T-cell (primary cell): ENCODE measurements around the gene AP1G1. TPM values are rescaled to one million over a fixed set of nuclear protein-coding genes. Genes with fewer than 3 reads are reported as not detected.
A peak's percentile ranks its signal among the peaks of the same experiment; 100 is the strongest.

ENCODE experiments used
- ATAC-seq, 4 experiments: fragments of 200-7000 bp in 3 of 4; fragments of 150-1000 bp in 1 of 4; cut with Tn5 transposase; replicated peaks in 1 of 4; 1 replicate in 3 of 4; 2 replicates in 1 of 4; pipeline ENCODE4 v1.10.0; 2021; ENCODE audit warnings: moderate library complexity in 3 of 4, mild to moderate bottlenecking in 2 of 4, moderate number of reproducible peaks in 1 of 4
- CTCF ChIA-PET, 2 donors: fragments of 300-600 bp; sonication (Branson Sonifier 250); formaldehyde crosslinking; loops; one replicate each; lab custom pipeline; 2022; ENCODE audit warnings: antibody characterized with exemption in 2 of 2; lab: Charles Lee
- POLR2A ChIA-PET, 2 donors: fragments of 300-600 bp; sonication (Branson Sonifier 250); formaldehyde crosslinking; loops; one replicate each; lab custom pipeline; 2022; ENCODE audit warnings: antibody characterized with exemption in 2 of 2; lab: Charles Lee
- DNase-seq, 35 experiments: peaks; one replicate each; pipeline versions ENCODE4 v3.0.0 to v3.0.0-alpha.2; 2013 to 2023
- H3K27ac ChIP-seq: one replicate; pipeline ENCODE4 v1.5.1; 2013; ENCODE audit warnings: low read length
- H3K27me3 ChIP-seq, 2 experiments: replicated peaks in 1 of 2; 1 replicate in 1 of 2; 2 replicates in 1 of 2; pipeline versions ENCODE4 v1.6.1 to v1.7.0; 2013; ENCODE audit warnings: low read length in 1 of 2, mixed read lengths in 1 of 2; ENCODE audit not compliant: control insufficient read depth in 2 of 2, insufficient read depth in 2 of 2; ENCODE audit errors: extremely low read depth in 1 of 2
- H3K36me3 ChIP-seq, 2 donors: 1 replicate in 1 of 2; 2 replicates in 1 of 2; pipeline versions ENCODE4 v1.6.1 to v1.7.0; 2013; ENCODE audit warnings: low read length in 1 of 2; ENCODE audit not compliant: control insufficient read depth in 2 of 2, insufficient read depth in 1 of 2; ENCODE audit errors: extremely low read depth in 1 of 2
- H3K4me1 ChIP-seq, 2 experiments: 1 replicate in 1 of 2; 2 replicates in 1 of 2; pipeline versions ENCODE4 v1.6.1 to v1.7.0; 2013; ENCODE audit warnings: low read length in 2 of 2, mixed read lengths in 1 of 2; ENCODE audit not compliant: insufficient read depth in 2 of 2, control insufficient read depth in 1 of 2; ENCODE audit errors: extremely low read depth in 1 of 2
- H3K4me3 ChIP-seq, 2 donors: 1 replicate in 1 of 2; 2 replicates in 1 of 2; pipeline versions ENCODE4 v1.5.1 to v1.7.0; 2013; ENCODE audit warnings: mild to moderate bottlenecking in 2 of 2, low read length in 1 of 2, moderate library complexity in 1 of 2; ENCODE audit not compliant: control insufficient read depth in 1 of 2; ENCODE audit errors: extremely low read depth in 1 of 2
- H3K9me3 ChIP-seq: 2 replicates; pipeline ENCODE4 v1.7.0; 2013
- H3K27ac Mint-ChIP-seq, 2 donors: one replicate each; pipeline ENCODE4 v1.8.0; 2020 to 2021; ENCODE audit warnings: mild to moderate bottlenecking in 2 of 2, mixed read lengths in 2 of 2
- H3K27me3 Mint-ChIP-seq, 2 donors: one replicate each; pipeline ENCODE4 v1.8.0; 2021 to 2022; ENCODE audit warnings: mixed read lengths in 2 of 2
- H3K36me3 Mint-ChIP-seq: one replicate; pipeline ENCODE4 v1.8.0; 2021; ENCODE audit warnings: mixed read lengths
- H3K4me1 Mint-ChIP-seq, 3 donors: one replicate each; pipeline ENCODE4 v1.8.0; 2020 to 2022; ENCODE audit warnings: mixed read lengths in 3 of 3, mild to moderate bottlenecking in 1 of 3
- H3K4me3 Mint-ChIP-seq, 3 donors: one replicate each; pipeline ENCODE4 v1.8.0; 2020 to 2022; ENCODE audit warnings: mild to moderate bottlenecking in 3 of 3, mixed read lengths in 3 of 3, moderate library complexity in 3 of 3
- H3K9me3 Mint-ChIP-seq, 3 donors: one replicate each; pipeline ENCODE4 v1.8.0; 2020 to 2022; ENCODE audit warnings: mixed read lengths in 3 of 3
- WGBS: methylation state at CpG from one replicate; pipeline ENCODE4 v1.1.5; 2013; ENCODE audit warnings: missing lambda C conversion rate; ENCODE audit not compliant: insufficient coverage; 5-methylcytosine and 5-hydroxymethylcytosine counted together
- total RNA-seq, 35 experiments: library from RNA in 6 of 35; stranded (reverse) in 6 of 35; fragments of 120-200 nt in 1 of 35; gene quantifications; one replicate each; pipeline versions ENCODE4 v1.2.1 to v1.2.4 and lab custom pipeline; 2013 to 2026

AP1G1 gene
- total RNA-seq, 5 donors from 2014 or later (not counting 1 experiment from before 2014, with no cell fraction given): 96.6 to 152 (median 101) TPM

DNA sequence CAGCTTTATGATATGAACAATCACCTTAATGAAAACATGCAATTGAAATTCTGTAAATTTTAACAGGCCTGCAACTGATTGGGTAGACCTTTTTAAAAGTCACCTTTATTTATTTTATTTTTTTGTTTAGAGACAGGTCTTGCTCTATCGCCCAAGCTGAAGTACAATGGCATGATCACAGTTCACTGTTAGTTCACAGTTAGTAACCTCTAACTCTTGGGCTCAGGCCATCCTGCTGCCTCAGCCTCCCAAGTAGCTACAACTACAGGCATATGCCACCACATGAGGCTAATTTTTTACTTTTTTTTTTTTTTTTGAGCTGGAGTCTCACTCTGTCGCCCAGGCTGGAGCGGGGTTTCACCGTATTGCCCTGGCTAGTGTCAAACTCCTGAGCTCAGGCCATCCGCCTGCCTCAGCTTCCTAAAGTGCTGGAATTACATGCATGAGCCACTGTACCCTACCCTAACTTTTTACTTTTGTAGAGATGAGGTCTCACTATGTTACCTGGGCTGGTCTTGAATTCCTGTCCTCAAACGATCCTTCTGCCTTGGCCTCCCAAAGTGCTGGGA is 28.0 kb downstream of the AP1G1 start:
- H3K4me1 Mint-ChIP-seq: peaks cover 41 to 53% (median 52%) of the 10 kb centered on the region in 3 donors
- no peaks in the 10 kb centered on the region for H3K27me3 Mint-ChIP-seq
- Histone ChIP-seq H3K27ac (no peak overlapping the region), H3K36me3 (peaks cover 5 to 27% of the 10 kb centered on the region in 2 donors), H3K9me3 (no peaks in the 10 kb centered on the region), H3K4me3 (no peak overlapping the region), H3K27me3 (no peaks in the 10 kb centered on the region), H3K4me1 (peaks cover 0 to 13% of the 10 kb centered on the region in 2 experiments)
- no peaks in the 10 kb centered on the region for H3K9me3 Mint-ChIP-seq
- DNase-seq (no peak), ATAC-seq (no peak)
- ChIA-PET CTCF (interaction anchor here in 1 of 2 donors (0.5 to 1.7 kb wide), 4 partner anchors 100 to 181 kb away, joined by 3 to 4 read pairs (median 4); no protein-coding TSS in a partner anchor), POLR2A (interaction anchor here in 1 of 2 donors (0.6 kb wide), 4 partner anchors 13 to 523 kb away, joined by 3 to 4 read pairs (median 3); partner anchors contain the start of gene IST1)
- no peak overlapping the region for H3K4me3 Mint-ChIP-seq
- 97% methylated on average over 4 of the region's 6 CpGs for WGBS
- peaks cover 18% of the 10 kb centered on the region for H3K36me3 Mint-ChIP-seq
- no peak overlapping the region for H3K27ac Mint-ChIP-seq

DNA sequence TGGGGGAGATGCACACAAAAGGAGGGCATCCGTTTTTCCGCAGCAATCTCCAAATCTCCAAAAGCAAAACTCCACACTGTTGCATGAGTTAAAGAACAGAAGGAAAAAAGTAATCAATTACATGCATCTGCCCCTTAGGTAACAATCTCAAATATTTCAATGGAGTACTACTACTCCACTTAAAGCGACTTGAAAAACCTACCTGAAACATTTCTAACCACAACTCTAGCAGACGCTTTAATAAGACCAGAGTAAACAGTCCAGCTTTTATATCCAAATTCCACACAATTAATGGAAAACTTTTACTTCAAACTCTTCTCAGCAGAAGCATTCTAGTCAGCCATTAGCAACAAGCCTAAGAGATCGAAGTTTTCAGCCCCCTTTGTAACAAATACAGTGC is 29.9 kb downstream of the AP1G1 start:
- CTCF ChIA-PET: no interaction called here
- WGBS: 84% methylated on average over 2 of the region's 5 CpGs
- H3K4me1 ChIP-seq: peaks cover 0 to 13% of the 10 kb centered on the region in 2 experiments
- no peak overlapping the region for H3K27ac Mint-ChIP-seq
- POLR2A ChIA-PET: no interaction called here
- no peaks in the 10 kb centered on the region for H3K9me3 ChIP-seq
- peaks cover 5 to 25% of the 10 kb centered on the region in 2 donors for H3K36me3 ChIP-seq
- H3K4me3 ChIP-seq: no peak overlapping the region
- no peak overlapping the region for H3K27ac ChIP-seq
- H3K27me3 ChIP-seq: no peaks in the 10 kb centered on the region
- peaks cover 36 to 52% (median 49%) of the 10 kb centered on the region in 3 donors for H3K4me1 Mint-ChIP-seq
- ATAC-seq (no peak), DNase-seq (no peak)
- no peaks in the 10 kb centered on the region for H3K27me3 Mint-ChIP-seq
- no peak overlapping the region for H3K4me3 Mint-ChIP-seq
- peaks cover 17% of the 10 kb centered on the region for H3K36me3 Mint-ChIP-seq
- no peaks in the 10 kb centered on the region for H3K9me3 Mint-ChIP-seq

DNA sequence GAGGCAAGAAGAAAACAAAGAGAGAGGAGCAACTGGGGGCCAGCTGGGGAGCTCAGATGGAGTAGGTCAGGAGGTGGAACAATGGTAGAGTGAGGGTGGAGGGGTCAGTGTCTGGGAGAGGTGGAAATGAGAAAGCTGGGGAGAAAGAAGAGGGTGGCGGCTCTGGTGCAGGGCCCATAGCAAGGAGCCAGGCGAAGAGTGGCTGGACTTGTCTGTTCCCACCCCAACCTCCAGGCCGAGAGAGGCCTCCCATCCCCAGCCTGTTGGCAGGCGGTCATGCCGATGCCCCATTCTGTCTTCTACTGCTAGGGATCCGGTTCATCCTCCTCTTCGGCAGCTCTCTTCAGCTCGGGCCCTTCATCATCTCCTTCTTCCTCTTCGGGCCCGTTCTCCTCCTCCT is 31.3 kb downstream of the AP1G1 start:
- H3K36me3 Mint-ChIP-seq: peaks cover 23% of the 10 kb centered on the region
- no peaks in the 10 kb centered on the region for H3K9me3 Mint-ChIP-seq
- Histone ChIP-seq H3K36me3 (peaks cover 5 to 33% of the 10 kb centered on the region in 2 donors), H3K4me1 (peaks cover 0 to 13% of the 10 kb centered on the region in 2 experiments), H3K27me3 (no peaks in the 10 kb centered on the region), H3K4me3 (no peak overlapping the region), H3K9me3 (no peaks in the 10 kb centered on the region), H3K27ac (no peak overlapping the region)
- DNase-seq (no peak), ATAC-seq (no peak)
- peak overlapping the region in 1 of 2 donors; percentile 27 for H3K27ac Mint-ChIP-seq
- POLR2A ChIA-PET: no interaction called here
- peaks cover 36 to 51% (median 44%) of the 10 kb centered on the region in 3 donors for H3K4me1 Mint-ChIP-seq
- no peak overlapping the region for H3K4me3 Mint-ChIP-seq
- H3K27me3 Mint-ChIP-seq: no peaks in the 10 kb centered on the region
- CTCF ChIA-PET: no interaction called here
- WGBS: 97% methylated on average over 6 of the region's 10 CpGs

DNA sequence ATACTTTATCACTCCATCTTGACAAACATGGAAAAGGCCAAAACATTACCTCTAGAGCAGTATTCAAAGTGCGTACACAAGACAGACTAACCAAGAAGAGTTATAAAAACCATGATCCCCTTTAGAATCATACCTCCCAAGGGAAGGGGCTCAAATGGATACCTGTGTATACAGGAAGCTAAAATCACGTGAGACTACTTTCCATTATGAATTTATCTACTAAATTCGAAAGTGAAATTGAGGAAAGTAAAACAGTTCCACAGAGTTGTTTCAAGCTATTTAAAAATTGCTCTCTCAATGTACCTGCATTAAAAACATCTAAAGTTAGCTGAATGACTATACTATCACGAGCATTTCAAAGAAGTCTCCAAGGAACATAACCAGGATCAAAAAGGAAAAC is 32.7 kb downstream of the AP1G1 start:
- Mint-ChIP-seq H3K9me3 (no peaks in the 10 kb centered on the region), H3K36me3 (peaks cover 30% of the 10 kb centered on the region), H3K4me1 (peaks cover 24 to 40% (median 34%) of the 10 kb centered on the region in 3 donors), H3K27me3 (no peaks in the 10 kb centered on the region), H3K4me3 (no peak overlapping the region), H3K27ac (peak overlapping the region; percentile 70 to 73)
- Histone ChIP-seq H3K4me3 (no peak overlapping the region), H3K9me3 (no peaks in the 10 kb centered on the region), H3K4me1 (peaks cover 0 to 13% of the 10 kb centered on the region in 2 experiments), H3K27me3 (no peaks in the 10 kb centered on the region), H3K36me3 (peaks cover 0 to 41% of the 10 kb centered on the region in 2 donors), H3K27ac (peak overlapping the region; percentile 47)
- ATAC-seq (no peak), DNase-seq (no peak)
- ChIA-PET CTCF (interaction anchor here in 1 of 2 donors (0.7 kb wide), 2 partner anchors 10 to 33 kb away, joined by 3 to 5 read pairs; partner anchors contain the start of gene AP1G1), POLR2A (interaction anchor here (0.7 to 1.0 kb wide), 2 partner anchors 109 to 703 kb away, joined by 3 to 6 read pairs; no protein-coding TSS in a partner anchor)
- no CpG with 5 or more reads among the region's 4 CpGs for WGBS

DNA sequence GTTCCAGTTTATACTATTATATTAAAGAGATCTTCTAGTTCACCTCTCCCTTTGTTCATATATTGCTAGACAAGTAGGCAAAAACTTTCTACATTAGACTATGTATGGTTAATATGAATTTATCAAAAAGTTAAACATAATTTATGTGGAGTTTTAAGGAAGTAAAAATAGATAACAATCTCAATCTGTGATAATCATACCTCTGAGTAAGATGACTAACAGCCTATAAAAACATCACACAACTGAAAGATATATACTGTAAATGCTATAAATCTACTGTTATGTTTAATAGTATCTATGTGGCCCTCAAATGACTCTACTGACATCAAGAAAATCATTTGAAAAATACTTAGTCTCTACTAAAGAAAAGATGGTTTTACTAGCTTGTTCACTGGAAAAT is 37.1 kb downstream of the AP1G1 start:
- Mint-ChIP-seq H3K9me3 (no peaks in the 10 kb centered on the region), H3K36me3 (peaks cover 41% of the 10 kb centered on the region), H3K27ac (no peak overlapping the region), H3K27me3 (no peaks in the 10 kb centered on the region), H3K4me3 (no peak overlapping the region), H3K4me1 (peaks cover 18 to 24% (median 22%) of the 10 kb centered on the region in 3 donors)
- H3K36me3 ChIP-seq: peaks cover 0 to 57% of the 10 kb centered on the region in 2 donors
- ChIA-PET POLR2A (no interaction called here), CTCF (no interaction called here)
- H3K9me3 ChIP-seq: no peaks in the 10 kb centered on the region
- H3K4me1 ChIP-seq: peaks cover 0 to 2% of the 10 kb centered on the region in 2 experiments
- no peak overlapping the region for H3K4me3 ChIP-seq
- no peak for ATAC-seq
- H3K27ac ChIP-seq: no peak overlapping the region
- H3K27me3 ChIP-seq: no peaks in the 10 kb centered on the region
- no peak for DNase-seq

DNA sequence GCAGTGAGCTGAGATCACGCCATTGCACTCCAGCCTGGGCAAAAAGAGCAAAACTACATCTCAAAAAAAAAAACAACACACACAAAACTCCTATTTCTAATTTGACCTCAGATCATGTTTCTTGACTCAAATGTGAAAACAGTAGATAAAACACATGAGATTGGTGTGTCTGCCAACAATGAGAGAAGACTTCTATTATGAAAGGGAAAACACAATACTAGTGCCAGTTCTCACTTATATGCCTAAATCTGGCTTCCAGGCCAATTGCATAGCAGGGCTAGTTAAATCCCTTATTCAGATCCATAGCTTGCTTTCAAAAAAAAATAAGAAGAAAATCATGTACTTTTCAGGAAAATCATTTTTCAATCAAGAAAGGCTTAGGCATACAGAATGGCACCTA is 39.4 kb downstream of the AP1G1 start:
- H3K9me3 Mint-ChIP-seq: no peaks in the 10 kb centered on the region
- peaks cover 11 to 13% (median 13%) of the 10 kb centered on the region in 3 donors for H3K4me1 Mint-ChIP-seq
- peaks cover 44% of the 10 kb centered on the region for H3K36me3 Mint-ChIP-seq
- Histone ChIP-seq H3K4me1 (peaks cover 0 to 2% of the 10 kb centered on the region in 2 experiments), H3K36me3 (peaks cover 0 to 59% of the 10 kb centered on the region in 2 donors), H3K27ac (no peak overlapping the region), H3K27me3 (no peaks in the 10 kb centered on the region), H3K9me3 (no peaks in the 10 kb centered on the region), H3K4me3 (no peak overlapping the region)
- POLR2A ChIA-PET: interaction anchor here (0.6 to 1.2 kb wide), 2 partner anchors 15 to 40 kb away, joined by 3 to 4 read pairs; no protein-coding TSS in a partner anchor
- ATAC-seq (no peak), DNase-seq (no peak)
- H3K27ac Mint-ChIP-seq: peak overlapping the region in 1 of 2 donors; percentile 17
- H3K4me3 Mint-ChIP-seq: no peak overlapping the region
- no CpG with 5 or more reads among the region's 1 CpG for WGBS
- CTCF ChIA-PET: interaction anchor here in 1 of 2 donors (1.0 to 1.3 kb wide), 2 partner anchors 113 to 204 kb away, joined by 3 to 4 read pairs; no protein-coding TSS in a partner anchor
- H3K27me3 Mint-ChIP-seq: no peaks in the 10 kb centered on the region
